ENCODE measurements around the gene KNL1.

GRCh38 chr15:40563426-40563825, 30.6 kb upstream of the KNL1 start:
- TF ChIP-seq CTCF (IDR thresholded peaks at IDR 0.05; ENCODE audit: borderline replicate concordance, extremely low read depth, low read length, poor library complexity, severe bottlenecking) (no peak), EZH2 (IDR thresholded peaks at IDR 0.05; ENCODE audit: borderline replicate concordance, low read depth, low read length, severe bottlenecking) (no peak)

Data from DND-41 (cell line).